ENCODE data around the gene EXOSC10. TPM values are rescaled to one million over a fixed set of nuclear protein-coding genes. Genes with fewer than 3 reads are reported as not detected.

Gene EXOSC10
- total and polyA plus RNA-seq, 9 of the 15 experiments (the other 6 are each of a cell fraction or from before 2014, with no cell fraction given), result 23.4 to 150 (median 105) TPM

DNA sequence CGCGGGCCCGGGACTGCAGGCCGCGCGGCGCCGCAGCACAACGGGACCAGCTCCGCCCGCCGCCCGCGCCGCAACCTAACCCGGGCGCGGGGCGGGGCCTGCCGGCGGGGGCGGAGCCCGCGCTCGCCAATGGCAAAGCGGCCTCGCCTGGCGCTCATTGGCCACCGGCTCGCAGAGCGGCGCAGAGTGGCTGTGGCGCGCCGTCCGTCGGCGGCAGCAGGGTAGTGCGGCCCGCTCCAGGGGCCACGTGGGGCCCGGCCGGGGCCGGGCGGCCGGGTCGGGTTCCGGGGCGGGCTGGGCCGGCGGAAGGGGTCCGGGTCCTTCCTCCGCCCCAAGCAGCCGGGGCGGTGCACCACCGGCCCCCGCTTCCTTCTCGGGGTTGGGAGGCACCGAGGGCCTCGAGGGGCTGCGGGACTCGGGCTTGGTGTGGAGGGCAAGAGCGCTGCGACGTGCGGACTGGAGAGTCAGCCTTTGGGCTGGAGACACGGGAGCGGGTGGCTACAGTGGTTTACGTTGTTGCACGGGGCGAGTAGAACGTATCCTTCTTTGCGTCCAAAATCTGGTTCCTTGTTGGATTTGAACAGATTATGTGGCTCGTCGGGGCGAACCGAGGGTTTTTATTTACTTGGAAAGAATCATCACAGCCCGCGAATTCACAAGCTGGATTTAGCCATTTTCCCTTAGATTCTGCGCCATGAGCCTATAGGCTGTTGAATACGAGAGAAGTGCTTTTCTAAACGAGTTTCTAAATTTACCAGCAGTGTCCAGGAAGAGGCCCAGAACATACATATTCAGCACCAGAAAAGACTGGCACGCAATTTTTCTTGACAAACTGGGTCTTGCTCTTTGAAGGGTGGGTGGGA lies 39.5 kb downstream of the EXOSC10 start, which contains the start of gene SRM (continued):
- TF ChIP-seq CHD1 (IDR thresholded peaks at IDR 0.05; ENCODE audit: low read length) (peak; percentile 51), L3MBTL2 (IDR thresholded peaks at IDR 0.05) (peak; percentile 85), HIVEP1 (CRISPR knock-in tag; IDR thresholded peaks at IDR 0.05) (no peak), ZNF253 (CRISPR knock-in tag; conservative IDR thresholded peaks at IDR 0.05) (no peak), TRIM24 (IDR thresholded peaks at IDR 0.05) (peak in 1 of 2 experiments; percentile 16; a peak in 1 of 4 replicates), CAMTA2 (CRISPR knock-in tag; conservative IDR thresholded peaks at IDR 0.05) (0 out of 2 replicates have a peak, but pooled peaks have one; percentile 7), BHLHE40 (IDR thresholded peaks at IDR 0.05; ENCODE audit: low read length) (0 out of 2 replicates have a peak, but pooled peaks have one; percentile 8), ZNF24 (IDR thresholded peaks at IDR 0.05) (0 out of 2 replicates have a peak, but pooled peaks have one; percentile 26), E2F3 (CRISPR knock-in tag; IDR thresholded peaks at IDR 0.05) (no peak; the same call in 1 of the 2 replicates), GABPA (tag; conservative IDR thresholded peaks at IDR 0.05; ENCODE audit: low read depth) (peak; percentile 86), SMAD4 (CRISPR knock-in tag; conservative IDR thresholded peaks at IDR 0.05) (peak; percentile 64), SMAD3 (CRISPR knock-in tag; conservative IDR thresholded peaks at IDR 0.05) (no peak), SOX6 (IDR thresholded peaks at IDR 0.05) (peak; percentile 36; the same call in 1 of the 2 replicates), SIN3A (IDR thresholded peaks at IDR 0.05; ENCODE audit: borderline replicate concordance in 2 of 2, control insufficient read depth in 1 of 2, low read depth in 2 of 2, low read length in 2 of 2) (peak; percentile 84 to 97; a peak in 3 of 4 replicates), MECOM (CRISPR knock-in tag; IDR thresholded peaks at IDR 0.05) (no peak), NELFE (IDR thresholded peaks at IDR 0.05; ENCODE audit: insufficient read depth, insufficient read length) (no peak), ZNF263 (CRISPR knock-in tag; IDR thresholded peaks at IDR 0.05; ENCODE audit: borderline replicate concordance) (0 out of 2 replicates have a peak, but pooled peaks have one; percentile 16)
- TF ChIP-seq, protein P1, sequence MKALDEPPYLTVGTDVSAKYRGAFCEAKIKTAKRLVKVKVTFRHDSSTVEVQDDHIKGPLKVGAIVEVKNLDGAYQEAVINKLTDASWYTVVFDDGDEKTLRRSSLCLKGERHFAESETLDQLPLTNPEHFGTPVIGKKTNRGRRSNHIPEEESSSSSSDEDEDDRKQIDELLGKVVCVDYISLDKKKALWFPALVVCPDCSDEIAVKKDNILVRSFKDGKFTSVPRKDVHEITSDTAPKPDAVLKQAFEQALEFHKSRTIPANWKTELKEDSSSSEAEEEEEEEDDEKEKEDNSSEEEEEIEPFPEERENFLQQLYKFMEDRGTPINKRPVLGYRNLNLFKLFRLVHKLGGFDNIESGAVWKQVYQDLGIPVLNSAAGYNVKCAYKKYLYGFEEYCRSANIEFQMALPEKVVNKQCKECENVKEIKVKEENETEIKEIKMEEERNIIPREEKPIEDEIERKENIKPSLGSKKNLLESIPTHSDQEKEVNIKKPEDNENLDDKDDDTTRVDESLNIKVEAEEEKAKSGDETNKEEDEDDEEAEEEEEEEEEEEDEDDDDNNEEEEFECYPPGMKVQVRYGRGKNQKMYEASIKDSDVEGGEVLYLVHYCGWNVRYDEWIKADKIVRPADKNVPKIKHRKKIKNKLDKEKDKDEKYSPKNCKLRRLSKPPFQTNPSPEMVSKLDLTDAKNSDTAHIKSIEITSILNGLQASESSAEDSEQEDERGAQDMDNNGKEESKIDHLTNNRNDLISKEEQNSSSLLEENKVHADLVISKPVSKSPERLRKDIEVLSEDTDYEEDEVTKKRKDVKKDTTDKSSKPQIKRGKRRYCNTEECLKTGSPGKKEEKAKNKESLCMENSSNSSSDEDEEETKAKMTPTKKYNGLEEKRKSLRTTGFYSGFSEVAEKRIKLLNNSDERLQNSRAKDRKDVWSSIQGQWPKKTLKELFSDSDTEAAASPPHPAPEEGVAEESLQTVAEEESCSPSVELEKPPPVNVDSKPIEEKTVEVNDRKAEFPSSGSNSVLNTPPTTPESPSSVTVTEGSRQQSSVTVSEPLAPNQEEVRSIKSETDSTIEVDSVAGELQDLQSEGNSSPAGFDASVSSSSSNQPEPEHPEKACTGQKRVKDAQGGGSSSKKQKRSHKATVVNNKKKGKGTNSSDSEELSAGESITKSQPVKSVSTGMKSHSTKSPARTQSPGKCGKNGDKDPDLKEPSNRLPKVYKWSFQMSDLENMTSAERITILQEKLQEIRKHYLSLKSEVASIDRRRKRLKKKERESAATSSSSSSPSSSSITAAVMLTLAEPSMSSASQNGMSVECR (CRISPR knock-in tag; IDR thresholded peaks at IDR 0.05), result peak; percentile 76
- TF ChIP-seq, protein P2, sequence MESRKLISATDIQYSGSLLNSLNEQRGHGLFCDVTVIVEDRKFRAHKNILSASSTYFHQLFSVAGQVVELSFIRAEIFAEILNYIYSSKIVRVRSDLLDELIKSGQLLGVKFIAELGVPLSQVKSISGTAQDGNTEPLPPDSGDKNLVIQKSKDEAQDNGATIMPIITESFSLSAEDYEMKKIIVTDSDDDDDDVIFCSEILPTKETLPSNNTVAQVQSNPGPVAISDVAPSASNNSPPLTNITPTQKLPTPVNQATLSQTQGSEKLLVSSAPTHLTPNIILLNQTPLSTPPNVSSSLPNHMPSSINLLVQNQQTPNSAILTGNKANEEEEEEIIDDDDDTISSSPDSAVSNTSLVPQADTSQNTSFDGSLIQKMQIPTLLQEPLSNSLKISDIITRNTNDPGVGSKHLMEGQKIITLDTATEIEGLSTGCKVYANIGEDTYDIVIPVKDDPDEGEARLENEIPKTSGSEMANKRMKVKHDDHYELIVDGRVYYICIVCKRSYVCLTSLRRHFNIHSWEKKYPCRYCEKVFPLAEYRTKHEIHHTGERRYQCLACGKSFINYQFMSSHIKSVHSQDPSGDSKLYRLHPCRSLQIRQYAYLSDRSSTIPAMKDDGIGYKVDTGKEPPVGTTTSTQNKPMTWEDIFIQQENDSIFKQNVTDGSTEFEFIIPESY (CRISPR knock-in tag; IDR thresholded peaks at IDR 0.05), result peak; percentile 22; the same call in 1 of the 2 replicates

Measured in K562 (cell line).